ENCODE measurements around the gene CINP. TPM values are rescaled to one million over a fixed set of nuclear protein-coding genes. Genes with fewer than 3 reads are reported as not detected.
A peak's percentile ranks its signal among the peaks of the same experiment; 100 is the strongest.

Gene CINP
- total RNA-seq, 2 experiments from 2014 or later, result 50.5 to 51.2 TPM

GRCh38 chr14:102375119-102375518 is 12.4 kb upstream of the CINP start:
- peaks cover 6% of the 10 kb centered on the region for H3K36me3 Mint-ChIP-seq
- intact Hi-C loops (cut with micrococcal nuclease), result no loop called here
- no peaks in the 10 kb centered on the region for H3K27me3 Mint-ChIP-seq
- H3K9me3 Mint-ChIP-seq, result no peaks in the 10 kb centered on the region
- H3K27ac Mint-ChIP-seq, result peak overlapping the region; percentile 52
- peak; percentile 36 for DNase-seq
- ChIA-PET POLR2A (interaction anchor here (1.7 kb wide), 1 partner anchor 13 kb away, joined by 7 read pairs; the partner anchor contains the start of genes CINP and TECPR2), CTCF (interaction anchor here (0.6 to 1.2 kb wide), 2 partner anchors 13 to 27 kb away, joined by 3 read pairs; no protein-coding TSS in a partner anchor)
- peaks cover 29% of the 10 kb centered on the region for H3K4me1 Mint-ChIP-seq (ENCODE audit: low read depth)
- H3K4me3 Mint-ChIP-seq, result no peak overlapping the region

- ChIA-PET POLR2A (no interaction called here), CTCF (no interaction called here)
- H3K4me1 Mint-ChIP-seq (ENCODE audit: low read depth), result peaks cover 29% of the 10 kb centered on the region
- H3K27ac Mint-ChIP-seq, result no peak overlapping the region
- H3K4me3 Mint-ChIP-seq, result no peak overlapping the region
- intact Hi-C loops (cut with micrococcal nuclease), result no loop called here
- H3K9me3 Mint-ChIP-seq, result no peaks in the 10 kb centered on the region
- H3K36me3 Mint-ChIP-seq, result peaks cover 6% of the 10 kb centered on the region
- no peak for DNase-seq
- H3K27me3 Mint-ChIP-seq, result no peaks in the 10 kb centered on the region
These were observed 11.6 kb upstream of the CINP start for GRCh38 chr14:102374264-102374663.

- CTCF ChIA-PET, result interaction anchor here (1.4 kb wide), 1 partner anchor 56 kb away, joined by 3 read pairs; no protein-coding TSS in a partner anchor
- intact Hi-C loops (cut with micrococcal nuclease), result no loop called here
- Mint-ChIP-seq H3K36me3 (peaks cover 6% of the 10 kb centered on the region), H3K9me3 (no peaks in the 10 kb centered on the region), H3K27ac (peak overlapping the region; percentile 71), H3K4me1 (ENCODE audit: low read depth) (peaks cover 30% of the 10 kb centered on the region), H3K27me3 (no peaks in the 10 kb centered on the region), H3K4me3 (no peak overlapping the region)
- DNase-seq, result no peak
- POLR2A ChIA-PET, result no interaction called here
These were observed 10.4 kb upstream of the CINP start for GRCh38 chr14:102373110-102373509.

DNA sequence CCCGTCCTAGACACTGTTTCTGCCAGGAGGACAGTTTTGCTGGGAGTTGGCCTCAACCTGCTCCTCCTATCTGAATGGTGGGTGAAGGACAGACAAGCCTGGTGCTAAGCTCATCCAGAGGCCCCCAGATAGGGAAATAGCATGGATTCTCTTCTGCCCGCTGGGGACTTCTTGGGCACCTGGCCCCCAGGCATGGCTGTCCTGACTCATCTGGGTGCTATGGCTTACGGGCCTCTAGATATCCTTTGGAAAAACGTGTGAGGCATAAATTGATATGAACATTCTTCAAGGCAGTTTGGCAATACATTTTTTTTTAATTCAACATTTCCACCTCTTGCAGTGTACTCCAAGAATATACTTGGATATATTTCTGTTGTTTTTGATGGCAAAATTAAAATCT is 8.7 kb upstream of the CINP start:
- ChIA-PET CTCF (interaction anchor here (0.6 kb wide), 1 partner anchor 66 kb away, joined by 3 read pairs; no protein-coding TSS in a partner anchor), POLR2A (no interaction called here)
- Mint-ChIP-seq H3K27ac (no peak overlapping the region), H3K4me3 (no peak overlapping the region), H3K36me3 (no peaks in the 10 kb centered on the region), H3K9me3 (no peaks in the 10 kb centered on the region), H3K4me1 (ENCODE audit: low read depth) (peaks cover 42% of the 10 kb centered on the region), H3K27me3 (no peaks in the 10 kb centered on the region)
- intact Hi-C loops (cut with micrococcal nuclease), result no loop called here
- DNase-seq, result no peak

DNA sequence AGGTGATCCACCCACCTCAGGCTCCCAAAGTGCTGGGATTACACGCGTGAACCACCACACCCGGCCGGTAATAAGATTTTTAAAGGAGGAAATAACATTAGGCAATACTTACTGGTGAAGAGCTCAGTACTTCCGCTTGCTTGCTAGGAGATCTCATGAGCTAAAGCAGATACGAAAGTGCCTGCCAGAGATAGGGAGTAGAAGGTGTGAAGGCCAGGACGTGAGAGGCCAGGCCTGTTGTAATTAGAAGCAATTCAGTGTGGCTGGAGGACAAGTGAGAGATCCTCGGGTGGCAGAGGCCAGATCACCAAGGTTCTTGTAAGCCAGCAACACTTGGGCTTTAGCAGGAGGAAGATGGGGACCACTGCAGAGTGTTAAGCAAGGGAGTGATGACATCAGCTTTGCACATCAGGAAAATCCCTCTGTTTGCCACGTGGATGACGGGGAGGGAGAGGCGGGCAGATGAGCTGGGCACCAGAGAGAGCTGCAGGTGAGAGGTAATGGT is 7.7 kb upstream of the CINP start:
- H3K27me3 Mint-ChIP-seq, result no peaks in the 10 kb centered on the region
- no peak overlapping the region for H3K27ac Mint-ChIP-seq
- POLR2A ChIA-PET, result no interaction called here
- DNase-seq, result no peak
- intact Hi-C loops (cut with micrococcal nuclease), result no loop called here
- H3K4me3 Mint-ChIP-seq, result no peak overlapping the region
- CTCF ChIA-PET, result interaction anchor here (0.6 kb wide), 1 partner anchor 68 kb away, joined by 3 read pairs; no protein-coding TSS in a partner anchor
- no peaks in the 10 kb centered on the region for H3K36me3 Mint-ChIP-seq
- H3K9me3 Mint-ChIP-seq, result no peaks in the 10 kb centered on the region
- H3K4me1 Mint-ChIP-seq (ENCODE audit: low read depth), result peaks cover 35% of the 10 kb centered on the region

DNA sequence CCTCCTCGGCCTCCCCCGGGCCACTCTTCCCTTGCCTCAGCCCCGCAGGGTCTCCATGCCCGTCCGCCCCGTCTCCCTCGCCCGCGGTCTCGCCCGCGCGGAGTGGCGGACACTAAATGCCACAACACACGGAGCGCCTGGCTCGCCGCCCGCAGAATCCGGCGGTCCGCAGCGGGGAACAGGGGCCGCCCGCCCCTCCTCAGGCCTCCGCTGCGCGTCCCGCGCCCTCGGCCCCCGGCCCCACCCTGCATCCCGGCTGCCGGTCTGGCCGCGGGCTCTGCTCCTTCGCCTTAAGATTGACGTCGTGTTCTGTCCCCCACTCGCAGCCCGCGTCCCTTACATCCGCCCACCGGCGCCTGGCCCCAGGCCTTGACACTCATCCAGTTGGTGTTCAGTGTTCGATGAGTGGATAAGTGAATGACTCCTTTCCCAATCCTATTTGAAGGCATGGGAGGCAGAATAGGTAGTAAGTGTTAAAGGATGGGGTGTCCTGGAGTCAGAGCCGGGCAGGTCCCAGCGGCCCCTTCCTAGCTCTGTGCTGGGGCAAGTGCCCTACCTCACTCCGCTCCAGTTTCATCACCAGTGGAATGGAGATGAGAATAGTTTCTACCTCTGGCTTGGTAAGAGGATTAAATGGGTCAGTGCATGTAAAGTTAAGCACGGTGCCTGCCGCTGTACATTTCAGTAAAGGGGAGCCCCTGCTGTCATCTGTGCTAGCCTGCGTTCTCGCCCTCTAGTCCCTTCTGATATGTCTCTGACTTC is 673 bp upstream of the CINP start:
- no peaks in the 10 kb centered on the region for H3K9me3 Mint-ChIP-seq
- H3K27ac Mint-ChIP-seq, result peak overlapping the region; percentile 71
- intact Hi-C loops (cut with micrococcal nuclease), result loop anchor here (2.0 to 10.0 kb wide), 4 partner anchors 141 to 459 kb away; partner anchors contain the start of genes ANKRD9, DYNC1H1 and RCOR1
- H3K4me1 Mint-ChIP-seq (ENCODE audit: low read depth), result peaks cover 36% of the 10 kb centered on the region
- H3K27me3 Mint-ChIP-seq, result no peaks in the 10 kb centered on the region
- ChIA-PET POLR2A (interaction anchor here (0.7 to 2.5 kb wide), 5 partner anchors 12 to 540 kb away, joined by 3 to 16 read pairs (median 4); partner anchors contain the start of gene ZNF839), CTCF (interaction anchor here (1.1 to 2.1 kb wide), 3 partner anchors 46 to 162 kb away, joined by 4 to 8 read pairs (median 8); no protein-coding TSS in a partner anchor)
- peaks cover 2% of the 10 kb centered on the region for H3K36me3 Mint-ChIP-seq
- DNase-seq, result peak; percentile 57
- H3K4me3 Mint-ChIP-seq, result no peak overlapping the region

DNA sequence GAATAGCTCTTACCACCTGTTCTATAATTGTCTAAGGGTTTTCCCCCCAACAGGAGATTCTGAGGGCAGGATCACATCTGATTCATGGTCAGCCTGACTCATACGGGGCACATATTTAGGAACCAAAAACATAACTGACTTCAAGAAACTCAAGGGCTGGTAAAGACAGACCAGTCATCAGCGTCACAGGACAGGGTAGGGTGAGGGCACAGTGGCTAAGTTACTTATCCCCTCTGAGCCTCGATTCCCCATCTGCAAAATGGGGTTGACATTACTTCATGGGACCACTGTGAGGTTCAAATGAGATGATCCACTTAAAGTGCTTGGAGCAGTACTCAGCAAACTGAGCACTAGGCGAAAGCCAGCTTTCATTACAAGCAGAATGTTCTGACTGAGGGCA is 606 bp downstream of the CINP start:
- ChIA-PET POLR2A (interaction anchor here (0.5 to 2.5 kb wide), 8 partner anchors 13 to 553 kb away, joined by 3 to 16 read pairs (median 4); partner anchors contain the start of gene ZNF839), CTCF (interaction anchor here (0.7 to 2.1 kb wide), 7 partner anchors 14 to 402 kb away, joined by 3 to 8 read pairs (median 4); no protein-coding TSS in a partner anchor)
- peak; percentile 80 for DNase-seq
- intact Hi-C loops (cut with micrococcal nuclease), result loop anchor here (1.0 to 10.0 kb wide), 7 partner anchors 43 to 460 kb away; partner anchors contain the start of genes ANKRD9, DYNC1H1, RCOR1 and WDR20
- H3K36me3 Mint-ChIP-seq, result peaks cover 12% of the 10 kb centered on the region
- H3K27me3 Mint-ChIP-seq, result no peaks in the 10 kb centered on the region
- peak overlapping the region; percentile 96 for H3K27ac Mint-ChIP-seq
- peaks cover 26% of the 10 kb centered on the region for H3K4me1 Mint-ChIP-seq (ENCODE audit: low read depth)
- H3K9me3 Mint-ChIP-seq, result no peaks in the 10 kb centered on the region
- no peak overlapping the region for H3K4me3 Mint-ChIP-seq

DNA sequence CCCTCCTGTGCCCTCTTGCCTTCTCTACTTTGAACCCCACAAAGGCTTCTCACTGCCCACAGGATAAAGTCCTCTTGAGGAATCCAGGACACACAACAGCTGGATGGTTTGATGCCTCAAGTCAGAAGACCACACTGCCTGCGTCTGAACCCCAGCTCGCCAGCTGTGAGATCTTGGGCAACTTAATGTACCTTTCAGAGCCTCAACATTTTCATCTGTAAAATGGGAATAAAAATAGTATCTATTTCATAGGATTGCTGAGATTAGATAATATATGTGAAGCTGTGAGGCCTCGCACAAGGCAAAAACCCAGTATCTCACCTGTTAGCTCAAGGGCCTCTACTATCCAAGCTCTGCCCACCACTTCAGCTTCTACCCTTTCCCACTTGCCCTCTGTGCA is 2.3 kb downstream of the CINP start:
- POLR2A ChIA-PET, result no interaction called here
- CTCF ChIA-PET, result no interaction called here
- Mint-ChIP-seq H3K4me3 (no peak overlapping the region), H3K4me1 (ENCODE audit: low read depth) (peaks cover 22% of the 10 kb centered on the region), H3K36me3 (peaks cover 21% of the 10 kb centered on the region), H3K27ac (no peak overlapping the region), H3K9me3 (no peaks in the 10 kb centered on the region), H3K27me3 (no peaks in the 10 kb centered on the region)
- no peak for DNase-seq
- intact Hi-C loops (cut with micrococcal nuclease), result loop anchor here (5.0 to 10.0 kb wide), 3 partner anchors 144 to 462 kb away; partner anchors contain the start of genes ANKRD9 and RCOR1

GRCh38 chr14:102359341-102359740 is 3.3 kb downstream of the CINP start:
- ChIA-PET POLR2A (no interaction called here), CTCF (no interaction called here)
- no peaks in the 10 kb centered on the region for H3K27me3 Mint-ChIP-seq
- H3K27ac Mint-ChIP-seq, result no peak overlapping the region
- H3K4me1 Mint-ChIP-seq (ENCODE audit: low read depth), result peaks cover 22% of the 10 kb centered on the region
- no peaks in the 10 kb centered on the region for H3K9me3 Mint-ChIP-seq
- H3K4me3 Mint-ChIP-seq, result no peak overlapping the region
- DNase-seq, result no peak
- intact Hi-C loops (cut with micrococcal nuclease), result no loop called here
- peaks cover 23% of the 10 kb centered on the region for H3K36me3 Mint-ChIP-seq

DNA sequence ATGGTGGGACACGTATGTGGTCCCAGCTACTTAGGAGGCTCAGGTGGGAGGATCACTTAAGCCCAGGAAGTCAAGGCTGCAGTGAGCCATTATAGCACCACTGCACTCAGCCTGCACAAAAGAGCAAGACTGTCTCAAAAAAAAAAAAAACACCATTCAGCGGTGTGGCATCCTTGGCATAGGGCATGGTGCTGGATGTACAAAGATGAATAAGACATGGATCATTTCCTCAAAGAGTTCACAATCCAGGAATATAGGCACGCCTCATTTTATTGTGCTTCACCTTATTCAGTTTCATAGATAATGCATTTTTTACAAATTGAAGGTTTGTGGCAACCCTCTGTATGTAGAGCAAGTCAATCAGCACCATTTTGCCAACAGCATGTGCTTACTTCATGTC is 6.4 kb downstream of the CINP start:
- Mint-ChIP-seq H3K27me3 (no peaks in the 10 kb centered on the region), H3K9me3 (no peaks in the 10 kb centered on the region), H3K27ac (no peak overlapping the region), H3K4me1 (ENCODE audit: low read depth) (peaks cover 16% of the 10 kb centered on the region), H3K36me3 (peaks cover 34% of the 10 kb centered on the region), H3K4me3 (no peak overlapping the region)
- no peak for DNase-seq
- intact Hi-C loops (cut with micrococcal nuclease), result no loop called here
- ChIA-PET CTCF (interaction anchor here (2.4 kb wide), 1 partner anchor 168 kb away, joined by 6 read pairs; no protein-coding TSS in a partner anchor), POLR2A (no interaction called here)

- intact Hi-C loops (cut with micrococcal nuclease), result no loop called here
- no peak for DNase-seq
- H3K36me3 Mint-ChIP-seq, result peaks cover 45% of the 10 kb centered on the region
- no peak overlapping the region for H3K4me3 Mint-ChIP-seq
- H3K27ac Mint-ChIP-seq, result no peak overlapping the region
- ChIA-PET POLR2A (no interaction called here), CTCF (no interaction called here)
- peaks cover 2% of the 10 kb centered on the region for H3K4me1 Mint-ChIP-seq (ENCODE audit: low read depth)
- no peaks in the 10 kb centered on the region for H3K9me3 Mint-ChIP-seq
- no peaks in the 10 kb centered on the region for H3K27me3 Mint-ChIP-seq
These were observed 9.5 kb downstream of the CINP start for GRCh38 chr14:102353126-102353619.

DNA sequence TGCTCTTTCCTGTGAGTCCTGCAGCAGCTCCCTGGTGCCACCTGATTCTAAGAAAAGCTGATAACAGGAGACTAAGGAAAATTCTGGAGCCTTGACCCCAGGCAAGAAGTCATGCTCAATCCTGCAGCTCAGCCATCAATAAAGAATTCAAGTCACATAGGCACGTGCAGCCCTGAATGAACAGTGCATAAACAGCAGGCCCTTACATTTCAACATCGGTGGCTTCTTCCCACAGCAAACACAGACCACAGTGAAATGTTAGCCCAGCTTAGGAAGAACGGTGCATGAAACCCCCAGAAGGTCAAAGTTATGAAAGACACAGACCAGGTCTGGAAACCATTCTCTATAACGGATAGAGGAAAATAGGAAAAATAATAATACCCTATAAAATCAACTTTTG is 10.5 kb downstream of the CINP start:
- CTCF ChIA-PET, result no interaction called here
- Mint-ChIP-seq H3K4me1 (ENCODE audit: low read depth) (peaks cover 2% of the 10 kb centered on the region), H3K36me3 (peaks cover 39% of the 10 kb centered on the region), H3K9me3 (no peaks in the 10 kb centered on the region), H3K27ac (no peak overlapping the region), H3K27me3 (no peaks in the 10 kb centered on the region), H3K4me3 (no peak overlapping the region)
- POLR2A ChIA-PET, result no interaction called here
- intact Hi-C loops (cut with micrococcal nuclease), result no loop called here
- no peak for DNase-seq

Data from activated CD4-positive, alpha-beta memory T cell treated with anti-CD3 and anti-CD28 coated beads for 36 hours (primary cell).